GM12865 (cell line): Measurements from ENCODE around the gene ELOVL1.

Experiments used
- DNase-seq: peaks from one replicate; pipeline ENCODE4 v3.0.0; 2010; ENCODE audit warnings: low read depth
- H3K4me3 ChIP-seq: 2 replicates; pipeline ENCODE4 v1.5.1; 2011; ENCODE audit warnings: mild to moderate bottlenecking, low read depth, low read length, control low read depth
- TF ChIP-seq, protein P1 (sequence below): IDR thresholded peaks from 2 replicates; pipeline ENCODE4 v1.5.1; 2011; ENCODE audit warnings: low read length, control low read depth, low read depth, inconsistent platforms; ENCODE audit not compliant: insufficient read depth; ENCODE audit errors: missing control alignments

ELOVL1 gene

DNA sequence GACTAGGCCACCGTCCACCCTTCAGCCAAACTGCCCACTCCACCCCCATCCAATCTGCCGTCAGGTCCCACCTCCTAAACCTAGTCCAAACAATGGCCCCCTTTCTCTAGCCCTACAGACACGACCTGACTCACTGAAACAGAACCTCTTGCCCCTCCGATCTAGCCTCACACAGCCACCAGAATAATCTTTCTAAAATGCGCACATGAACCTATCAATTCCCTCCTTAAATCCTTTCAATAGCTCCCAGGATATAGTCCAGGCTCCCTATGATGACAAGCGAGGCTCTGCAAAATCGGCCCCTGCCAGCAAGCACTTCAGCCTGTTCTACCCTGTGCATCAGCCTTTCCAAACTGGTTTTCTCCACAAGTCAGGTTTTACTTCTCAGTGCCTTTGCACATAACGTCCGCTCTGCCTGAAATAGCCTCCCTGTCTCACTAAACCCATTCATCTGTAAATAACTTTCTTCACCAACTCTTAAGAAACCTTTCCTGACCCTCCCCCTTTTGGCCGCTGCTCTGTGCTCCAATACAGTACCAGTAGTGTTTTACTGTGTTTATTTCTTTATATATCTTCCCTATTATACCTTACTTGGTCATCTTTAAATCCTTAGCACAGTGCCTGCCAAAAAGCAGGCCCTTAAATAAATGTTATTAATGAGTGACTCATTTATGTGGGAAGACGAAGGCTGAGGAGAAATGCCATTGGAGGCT, 18.1 kb downstream of the ELOVL1 start:
- TF ChIP-seq, protein P1, sequence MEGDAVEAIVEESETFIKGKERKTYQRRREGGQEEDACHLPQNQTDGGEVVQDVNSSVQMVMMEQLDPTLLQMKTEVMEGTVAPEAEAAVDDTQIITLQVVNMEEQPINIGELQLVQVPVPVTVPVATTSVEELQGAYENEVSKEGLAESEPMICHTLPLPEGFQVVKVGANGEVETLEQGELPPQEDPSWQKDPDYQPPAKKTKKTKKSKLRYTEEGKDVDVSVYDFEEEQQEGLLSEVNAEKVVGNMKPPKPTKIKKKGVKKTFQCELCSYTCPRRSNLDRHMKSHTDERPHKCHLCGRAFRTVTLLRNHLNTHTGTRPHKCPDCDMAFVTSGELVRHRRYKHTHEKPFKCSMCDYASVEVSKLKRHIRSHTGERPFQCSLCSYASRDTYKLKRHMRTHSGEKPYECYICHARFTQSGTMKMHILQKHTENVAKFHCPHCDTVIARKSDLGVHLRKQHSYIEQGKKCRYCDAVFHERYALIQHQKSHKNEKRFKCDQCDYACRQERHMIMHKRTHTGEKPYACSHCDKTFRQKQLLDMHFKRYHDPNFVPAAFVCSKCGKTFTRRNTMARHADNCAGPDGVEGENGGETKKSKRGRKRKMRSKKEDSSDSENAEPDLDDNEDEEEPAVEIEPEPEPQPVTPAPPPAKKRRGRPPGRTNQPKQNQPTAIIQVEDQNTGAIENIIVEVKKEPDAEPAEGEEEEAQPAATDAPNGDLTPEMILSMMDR: no peak
- H3K4me3 ChIP-seq: peak overlapping the region; percentile 79
- peak; percentile 63 for DNase-seq

GRCh38 chr1:43348809-43349593, 18.8 kb downstream of the ELOVL1 start:
- TF ChIP-seq, protein P1: no peak
- DNase-seq: peak; percentile 93
- peak overlapping the region; percentile 79 for H3K4me3 ChIP-seq

- TF ChIP-seq, protein P1: no peak
- DNase-seq: no peak
- peak overlapping the region; percentile 79 for H3K4me3 ChIP-seq
Measured at GRCh38 chr1:43348343-43348808, 19.4 kb downstream of the ELOVL1 start.

- TF ChIP-seq, protein P1: no peak
- DNase-seq: no peak
Measured at GRCh38 chr1:43346636-43347035, 21.2 kb downstream of the ELOVL1 start.

DNA sequence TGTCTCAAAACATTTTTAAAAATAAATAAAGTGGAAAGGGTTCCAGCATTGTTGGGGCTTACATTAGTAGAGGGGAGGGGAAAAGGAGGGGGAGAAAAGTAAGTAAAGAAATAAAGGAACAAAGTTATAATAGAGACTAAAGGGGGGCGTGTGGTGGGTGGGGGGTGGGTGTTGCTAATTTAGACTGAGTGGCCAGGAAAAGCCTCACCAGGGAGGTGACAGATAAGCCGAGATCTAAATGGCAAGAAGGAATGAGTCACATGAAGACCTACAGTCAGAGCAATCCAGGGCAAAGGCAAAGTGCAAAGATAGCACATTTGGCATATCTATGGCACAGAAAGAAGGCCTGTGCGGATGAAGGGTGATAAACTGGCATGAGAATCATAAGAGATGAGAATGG, 22.7 kb downstream of the ELOVL1 start:
- TF ChIP-seq, protein P1: no peak
- DNase-seq: no peak
- H3K4me3 ChIP-seq: no peak overlapping the region

More at GRCh38 chr1:43346636-43347035, 21.2 kb downstream of the ELOVL1 start:
- H3K4me3 ChIP-seq: no peak overlapping the region

- DNase-seq: no peak
- H3K4me3 ChIP-seq: no peak overlapping the region
- TF ChIP-seq, protein P1: no peak
Measured at GRCh38 chr1:43344267-43344850, 23.5 kb downstream of the ELOVL1 start.
